ENCODE measurements around the gene ULBP2.
"Not testable (repeated sequence)": the region's sequence is repeated elsewhere in the genome, so short reads cannot be mapped to it uniquely, and the experiment has no call there.

The ULBP2 gene

GRCh38 chr6:149974825-149975224, 33.0 kb downstream of the ULBP2 start:
- no peak for DNase-seq

- no peak for DNase-seq
Measured at GRCh38 chr6:149975400-149975799, 33.6 kb downstream of the ULBP2 start.

GRCh38 chr6:149977221-149977620, 35.4 kb downstream of the ULBP2 start:
- no peak for DNase-seq

GRCh38 chr6:149978610-149979009, 36.8 kb downstream of the ULBP2 start:
- no peak for DNase-seq

GRCh38 chr6:149979293-149979692, 37.5 kb downstream of the ULBP2 start:
- no peak for DNase-seq

GRCh38 chr6:149983145-149983544, 41.3 kb downstream of the ULBP2 start:
- no peak for DNase-seq

GRCh38 chr6:149984773-149985172, 43.0 kb downstream of the ULBP2 start:
- DNase-seq = no peak

- no peak for DNase-seq
Measured at GRCh38 chr6:149985481-149985937, 43.7 kb downstream of the ULBP2 start.

- no peak for DNase-seq
Measured at GRCh38 chr6:149987602-149988107, 45.8 kb downstream of the ULBP2 start.

GRCh38 chr6:149988550-149989346, 46.9 kb downstream of the ULBP2 start:
- DNase-seq = no peak

- no peak for DNase-seq
Measured at GRCh38 chr6:149990212-149990660, 48.4 kb downstream of the ULBP2 start.

- peak; percentile 19 for DNase-seq
Measured at GRCh38 chr6:149990661-149991471, 49.1 kb downstream of the ULBP2 start.

- not testable (repeated sequence) for DNase-seq
Measured at GRCh38 chr6:149991472-149991795, 49.6 kb downstream of the ULBP2 start.

- DNase-seq = no peak
Measured at GRCh38 chr6:149991838-149992237, 50.0 kb downstream of the ULBP2 start.

- no peak for DNase-seq
Measured at GRCh38 chr6:149995235-149995750, 53.5 kb downstream of the ULBP2 start.

- no peak for DNase-seq
Measured at GRCh38 chr6:149995971-149996370, 54.2 kb downstream of the ULBP2 start.
